GM12874 (cell line): ENCODE measurements around the gene LINGO1.
A peak's percentile ranks its signal among the peaks of the same experiment; 100 is the strongest.

Experiments
- TF ChIP-seq, protein P1 (sequence below): IDR thresholded peaks from 2 replicates; pipeline ENCODE4 v1.5.1; 2011; ENCODE audit warnings: low read depth, mild to moderate bottlenecking, control low read depth, low read length, moderate library complexity; ENCODE audit not compliant: insufficient read depth

Gene LINGO1

DNA sequence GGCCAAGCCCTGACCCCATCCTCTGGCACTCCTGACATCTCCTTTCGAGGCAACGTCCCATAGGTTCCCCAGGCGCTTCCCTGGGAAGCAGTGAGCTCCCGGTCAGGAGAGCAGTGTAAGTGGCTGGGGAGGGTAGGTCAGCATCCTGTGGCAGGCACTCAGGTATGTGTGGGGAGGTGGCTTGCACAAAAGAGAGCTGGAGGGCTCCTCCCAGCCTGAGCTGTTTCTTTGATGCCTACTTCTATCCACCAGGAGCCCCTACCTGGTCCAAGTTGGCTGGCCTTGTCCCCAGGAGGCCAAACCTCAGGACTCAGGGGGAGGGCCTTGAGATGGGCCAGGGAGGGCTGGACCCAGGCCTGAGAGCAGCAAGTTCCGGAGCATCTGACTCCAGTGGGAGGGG is 31.7 kb upstream of the LINGO1 start:
- TF ChIP-seq, protein P1, sequence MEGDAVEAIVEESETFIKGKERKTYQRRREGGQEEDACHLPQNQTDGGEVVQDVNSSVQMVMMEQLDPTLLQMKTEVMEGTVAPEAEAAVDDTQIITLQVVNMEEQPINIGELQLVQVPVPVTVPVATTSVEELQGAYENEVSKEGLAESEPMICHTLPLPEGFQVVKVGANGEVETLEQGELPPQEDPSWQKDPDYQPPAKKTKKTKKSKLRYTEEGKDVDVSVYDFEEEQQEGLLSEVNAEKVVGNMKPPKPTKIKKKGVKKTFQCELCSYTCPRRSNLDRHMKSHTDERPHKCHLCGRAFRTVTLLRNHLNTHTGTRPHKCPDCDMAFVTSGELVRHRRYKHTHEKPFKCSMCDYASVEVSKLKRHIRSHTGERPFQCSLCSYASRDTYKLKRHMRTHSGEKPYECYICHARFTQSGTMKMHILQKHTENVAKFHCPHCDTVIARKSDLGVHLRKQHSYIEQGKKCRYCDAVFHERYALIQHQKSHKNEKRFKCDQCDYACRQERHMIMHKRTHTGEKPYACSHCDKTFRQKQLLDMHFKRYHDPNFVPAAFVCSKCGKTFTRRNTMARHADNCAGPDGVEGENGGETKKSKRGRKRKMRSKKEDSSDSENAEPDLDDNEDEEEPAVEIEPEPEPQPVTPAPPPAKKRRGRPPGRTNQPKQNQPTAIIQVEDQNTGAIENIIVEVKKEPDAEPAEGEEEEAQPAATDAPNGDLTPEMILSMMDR: no peak

DNA sequence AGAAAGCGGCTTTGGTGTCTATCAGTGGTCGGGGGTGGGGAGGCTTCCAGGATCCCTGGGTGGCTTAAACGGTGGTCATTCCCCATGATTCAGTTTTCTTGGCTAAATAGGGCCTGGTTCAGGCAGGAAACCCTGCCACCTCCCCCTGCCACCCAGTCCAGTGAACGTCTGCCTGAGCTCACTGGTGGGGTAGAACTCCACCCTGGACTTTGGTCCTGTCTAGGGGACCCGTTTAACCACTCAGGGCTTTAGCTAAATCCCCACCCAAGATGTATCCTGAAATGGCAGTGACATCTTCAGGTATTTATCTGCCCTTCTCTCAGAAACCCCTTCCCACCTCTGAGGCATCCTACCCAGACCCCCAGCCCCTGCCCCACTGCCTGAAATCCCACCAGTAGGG is 30.5 kb upstream of the LINGO1 start:
- TF ChIP-seq, protein P1: no peak

DNA sequence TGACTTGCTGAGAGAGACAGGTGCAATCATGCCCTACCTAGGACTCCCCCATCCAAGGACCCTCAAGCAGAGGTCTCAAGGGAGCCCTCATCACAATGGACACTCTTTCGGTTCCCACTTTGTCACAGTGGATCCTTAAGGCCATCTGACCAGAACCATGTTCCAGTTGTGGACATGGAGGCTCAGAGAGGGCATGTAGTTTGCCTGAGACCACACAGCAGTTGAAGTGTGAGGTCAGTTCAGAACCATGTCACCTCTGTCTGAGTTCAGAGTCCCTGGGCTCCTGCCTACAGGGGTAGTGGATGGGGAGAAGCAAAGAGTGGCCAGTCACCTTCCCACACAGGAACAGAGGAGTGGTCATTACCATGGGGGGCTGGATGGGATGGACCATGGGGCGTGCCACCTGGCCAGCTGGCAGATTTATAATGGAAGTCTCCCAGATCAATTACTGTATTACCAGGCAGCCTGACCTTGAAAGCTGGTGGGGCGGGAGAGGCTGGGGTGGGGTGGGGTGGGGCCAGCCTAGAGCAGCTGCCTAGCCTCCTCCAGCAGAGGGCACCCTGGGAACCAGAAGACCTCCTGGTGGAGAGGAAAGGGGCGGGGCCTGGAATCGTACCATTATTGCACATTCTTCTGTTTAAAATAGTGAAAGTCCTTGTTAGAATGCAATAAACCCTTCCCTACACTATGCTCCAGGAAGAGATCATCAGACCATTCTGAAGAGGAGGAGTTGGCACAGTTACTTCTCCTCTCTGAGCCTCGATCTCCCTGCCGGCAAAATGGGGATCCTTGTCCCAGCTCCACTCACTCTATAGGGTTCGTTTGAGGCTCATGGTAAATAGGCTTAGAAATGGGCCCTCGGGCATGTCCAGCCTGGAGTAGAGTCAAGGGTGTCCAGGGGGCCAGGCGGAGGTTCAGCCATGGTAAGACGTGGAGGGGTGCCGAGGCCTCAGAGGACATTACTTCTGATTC is 26.9 kb upstream of the LINGO1 start:
- TF ChIP-seq, protein P1: peak; percentile 53

DNA sequence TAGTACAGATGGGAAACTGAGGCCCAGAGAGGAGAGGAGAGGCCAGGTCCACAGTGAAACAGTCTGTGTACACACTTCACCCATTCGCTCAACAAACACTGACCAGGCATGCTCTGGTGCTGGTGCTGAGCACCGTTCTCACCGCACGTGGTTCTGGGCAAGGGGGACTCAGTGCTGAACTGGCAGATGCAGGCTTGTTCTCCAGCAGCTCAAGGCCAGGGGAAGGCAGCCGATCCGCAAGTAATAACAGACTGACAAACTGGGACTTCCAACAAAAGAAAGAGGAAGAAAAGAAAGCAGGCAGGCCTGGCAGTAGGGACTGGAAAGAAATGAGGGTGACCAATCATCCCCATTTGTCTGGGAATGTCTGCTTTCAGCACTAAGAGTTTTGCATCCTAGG is 25.6 kb upstream of the LINGO1 start:
- TF ChIP-seq, protein P1: no peak

DNA sequence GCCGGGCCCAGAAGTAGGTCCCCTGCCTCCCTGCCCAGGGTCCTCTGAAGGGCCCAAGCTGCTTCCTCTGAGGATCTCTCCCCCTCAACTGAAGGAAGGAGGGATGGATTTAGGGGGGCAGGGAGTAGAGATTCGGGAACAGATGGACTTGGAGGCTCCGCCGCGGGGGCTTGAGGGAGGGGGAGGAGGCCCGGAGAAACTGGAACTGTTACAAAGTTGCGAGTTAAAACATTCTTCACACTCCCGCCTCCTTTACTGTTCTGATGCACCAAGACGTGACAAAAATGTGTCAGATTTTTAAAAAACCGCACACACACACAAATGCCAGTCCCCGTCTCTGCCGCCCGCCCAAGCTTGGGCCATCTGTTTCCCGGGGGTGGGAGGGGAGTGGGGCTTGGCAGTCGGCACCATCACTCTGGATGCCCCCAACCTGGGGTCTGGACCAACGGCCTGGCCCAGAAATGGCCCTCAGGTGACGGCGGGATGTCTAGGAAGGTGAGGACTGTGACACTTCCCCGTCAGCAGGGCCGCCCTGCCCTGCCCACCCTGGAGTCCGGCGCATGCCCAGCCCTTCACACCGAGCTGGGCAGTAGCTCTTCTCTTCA is 25.0 kb upstream of the LINGO1 start:
- TF ChIP-seq, protein P1: no peak

DNA sequence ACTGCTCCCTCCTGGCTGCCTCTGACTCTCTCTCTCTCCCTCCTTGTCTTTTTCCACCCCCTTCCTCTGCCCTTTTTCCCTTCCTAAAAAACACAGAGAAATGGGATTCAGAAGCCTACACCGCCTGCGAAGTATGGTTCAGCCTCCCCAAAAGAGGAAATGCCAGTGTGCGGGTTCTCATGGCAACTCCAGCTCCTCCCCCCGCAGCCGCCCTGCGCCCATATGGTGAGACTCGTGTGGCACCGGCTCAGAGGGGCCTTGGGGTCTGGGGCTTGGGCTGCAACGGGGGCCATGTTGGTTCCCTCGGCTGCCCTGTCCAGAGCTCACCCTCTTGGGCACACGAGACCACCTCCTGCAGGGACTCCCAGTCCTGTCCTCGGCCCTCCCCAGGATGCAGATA is 23.6 kb upstream of the LINGO1 start:
- TF ChIP-seq, protein P1: no peak

DNA sequence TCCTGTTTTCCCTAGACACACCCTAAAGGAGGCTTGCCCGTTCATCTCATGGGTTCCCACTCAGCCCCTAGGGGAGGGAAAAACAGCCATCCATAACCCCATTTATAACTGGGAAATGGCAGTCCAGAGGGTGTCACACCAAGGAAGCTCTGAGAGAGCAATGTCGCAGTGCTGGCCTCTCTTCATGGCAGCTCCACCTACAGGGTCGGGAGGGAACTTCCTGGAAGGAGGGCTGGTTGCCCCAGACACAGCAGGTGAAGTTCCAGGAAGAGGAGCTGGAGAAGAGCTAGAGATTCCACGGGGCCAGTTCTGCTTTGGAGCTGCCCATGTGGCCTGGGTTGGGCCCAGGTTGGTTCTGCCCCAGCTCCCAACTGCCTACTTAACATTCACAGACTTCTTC is 22.3 kb upstream of the LINGO1 start:
- TF ChIP-seq, protein P1: peak; percentile 33; the same call in 1 of the 2 replicates
